GM21825 (cell line): ENCODE measurements around the gene AREL1.

Source experiments
- ATAC-seq: cut with Tn5 transposase; IDR thresholded peaks from one replicate; pipeline ENCODE4 v1.9.1; 2021; ENCODE audit warnings: mild to moderate bottlenecking, moderate library complexity; ENCODE audit not compliant: unreplicated experiment

AREL1 gene

DNA sequence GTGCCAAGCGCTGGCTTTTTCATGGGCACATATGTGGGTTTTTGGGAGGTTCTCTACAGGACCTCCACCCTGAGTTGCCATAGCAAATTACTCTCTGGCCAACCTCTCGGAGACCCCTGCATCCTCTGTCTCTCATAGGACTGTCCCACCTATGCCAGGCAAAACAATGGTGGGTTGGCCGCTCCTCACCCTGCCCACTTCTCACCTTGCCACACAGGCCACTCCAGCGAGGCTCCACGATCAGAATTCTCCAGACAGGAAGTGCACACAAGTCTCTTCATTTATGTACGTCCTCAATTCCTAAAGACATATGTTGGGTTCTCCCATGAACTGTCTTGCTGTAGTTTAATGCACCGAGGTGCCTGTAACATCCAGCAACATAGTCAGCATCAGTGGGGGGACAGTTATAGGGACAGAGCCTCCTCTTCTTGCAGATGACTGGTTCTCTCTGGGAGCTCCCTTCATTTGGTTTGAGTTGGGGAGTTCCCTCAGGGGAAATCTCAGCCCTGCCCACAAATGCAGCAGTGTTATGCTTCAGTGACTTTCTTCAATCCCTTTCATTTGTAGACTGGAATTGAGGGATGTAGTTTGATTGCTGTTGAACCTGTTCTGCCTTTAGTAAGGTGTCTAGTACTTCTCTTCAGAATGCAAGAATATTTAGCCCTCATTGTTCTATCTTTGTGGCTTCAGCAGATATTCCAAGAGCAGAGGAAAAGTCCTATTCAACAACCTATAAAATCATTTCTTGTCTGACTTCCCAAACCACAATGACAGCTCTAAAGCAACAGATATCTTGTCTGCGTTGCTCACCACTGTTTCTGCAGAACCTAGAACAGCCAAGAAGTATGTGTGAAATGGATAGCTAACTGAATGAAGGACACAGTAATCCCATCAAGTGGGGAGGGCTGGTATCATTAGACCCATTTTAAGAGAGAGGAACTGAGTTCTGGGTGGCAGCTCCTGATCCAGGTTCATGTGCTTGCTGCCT is 98.1 kb downstream of the AREL1 start:
- ATAC-seq: no peak

- ATAC-seq: no peak
Observed at GRCh38 chr14:74613211-74613914, 99.5 kb downstream of the AREL1 start.

DNA sequence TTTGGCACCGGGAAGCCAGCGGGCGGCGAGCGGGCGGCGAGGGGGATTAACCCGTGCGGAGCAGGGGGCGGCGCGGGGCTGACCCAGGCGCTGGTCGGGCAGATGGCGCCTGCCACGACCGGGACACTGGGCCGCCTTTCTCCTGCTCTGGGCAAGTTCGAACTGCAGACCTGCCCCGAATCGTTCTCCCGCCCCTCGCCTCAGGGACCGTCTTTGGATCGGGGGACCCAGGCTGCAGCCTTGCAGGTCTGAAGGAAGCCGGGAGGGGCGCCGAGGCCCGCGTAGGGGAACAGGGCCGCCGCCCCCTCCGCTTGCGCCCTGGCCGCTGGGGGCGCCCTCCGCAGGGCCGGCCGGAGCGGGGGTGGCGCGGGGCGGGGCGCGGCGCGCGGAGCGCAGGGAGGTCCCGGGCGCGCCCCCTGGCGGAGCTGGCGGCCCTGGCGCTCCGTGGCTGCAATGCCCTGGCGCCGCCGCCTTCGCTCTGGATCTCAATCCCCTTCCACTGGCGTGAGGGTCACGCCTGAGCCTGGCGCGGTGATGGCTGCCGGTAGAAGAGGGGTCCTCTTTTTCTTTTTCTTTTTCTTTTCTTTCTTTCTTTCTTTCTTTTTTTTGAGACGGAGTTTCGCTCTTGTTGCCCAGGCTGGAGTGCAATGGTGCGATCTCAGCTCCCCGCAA is 100.4 kb downstream of the AREL1 start:
- no peak for ATAC-seq

- no peak for ATAC-seq
Observed at GRCh38 chr14:74611650-74612349, 101.1 kb downstream of the AREL1 start, which contains the start of gene LTBP2. Gene LTBP2 (minus strand): TSS chr14:74612237. CDS start chr14:74611944, 293 bp downstream.
